HG03439 (cell line): ENCODE measurements around the gene BEST4.
A peak's percentile ranks its signal among the peaks of the same experiment; 100 is the strongest.
"Not testable (repeated sequence)": the region's sequence is repeated elsewhere in the genome, so short reads cannot be mapped to it uniquely, and the experiment has no call there.

ENCODE experiments used
- ATAC-seq: cut with Tn5 transposase; IDR thresholded peaks from one replicate; pipeline ENCODE4 v1.9.1; 2021; ENCODE audit warnings: mild to moderate bottlenecking, moderate library complexity; ENCODE audit not compliant: unreplicated experiment

Gene BEST4

GRCh38 chr1:44778705-44779576, 9.0 kb downstream of the BEST4 start:
- no peak for ATAC-seq

DNA sequence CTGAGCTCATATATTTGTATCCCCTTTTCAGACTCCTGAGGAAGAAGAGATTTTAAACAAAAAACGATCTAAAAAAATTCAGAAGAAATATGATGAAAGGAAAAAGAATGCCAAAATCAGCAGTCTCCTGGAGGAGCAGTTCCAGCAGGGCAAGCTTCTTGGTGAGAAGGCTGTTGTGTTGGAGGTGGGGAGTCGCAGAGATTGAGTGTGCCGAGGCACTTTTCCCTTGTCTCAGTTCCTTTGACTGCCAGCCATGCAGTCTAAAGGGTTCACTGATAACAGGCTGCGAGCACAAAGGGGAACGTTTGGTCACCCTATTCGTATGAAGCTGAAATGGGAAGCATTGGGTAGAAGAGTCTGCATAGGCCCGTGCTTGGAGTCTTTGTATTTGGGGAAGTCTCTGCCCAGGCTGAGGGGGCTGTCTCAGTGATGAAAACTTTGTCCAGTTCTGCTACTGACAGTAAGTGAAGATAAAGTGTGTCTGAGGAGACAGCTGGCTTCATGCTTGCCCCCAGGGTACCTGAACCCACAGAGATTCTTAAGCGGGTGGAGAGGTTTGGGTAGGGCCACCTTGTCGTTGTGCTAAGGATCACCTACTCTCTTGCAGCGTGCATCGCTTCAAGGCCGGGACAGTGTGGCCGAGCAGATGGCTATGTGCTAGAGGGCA, 9.9 kb downstream of the BEST4 start:
- ATAC-seq = no peak

DNA sequence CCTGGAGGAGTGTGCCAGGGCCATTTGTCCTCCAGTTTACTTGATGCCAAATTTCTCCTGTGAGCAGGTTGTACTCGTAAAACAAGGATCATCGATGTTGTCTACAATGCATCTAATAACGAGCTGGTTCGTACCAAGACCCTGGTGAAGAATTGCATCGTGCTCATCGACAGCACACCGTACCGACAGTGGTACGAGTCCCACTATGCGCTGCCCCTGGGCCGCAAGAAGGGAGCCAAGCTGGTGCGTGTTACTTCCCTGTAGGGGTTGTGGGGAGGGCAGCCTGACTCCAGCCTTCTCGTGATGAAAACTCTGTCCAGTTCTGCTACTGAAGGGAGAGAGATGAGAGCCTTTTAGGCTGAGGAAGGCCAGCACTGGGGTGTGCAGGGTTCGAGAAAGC, 10.4 kb downstream of the BEST4 start:
- no peak for ATAC-seq

- no peak for ATAC-seq
These were observed 11.3 kb downstream of the BEST4 start for GRCh38 chr1:44776730-44777068.

GRCh38 chr1:44775930-44776729, 11.8 kb downstream of the BEST4 start:
- peak; percentile 12 for ATAC-seq

DNA sequence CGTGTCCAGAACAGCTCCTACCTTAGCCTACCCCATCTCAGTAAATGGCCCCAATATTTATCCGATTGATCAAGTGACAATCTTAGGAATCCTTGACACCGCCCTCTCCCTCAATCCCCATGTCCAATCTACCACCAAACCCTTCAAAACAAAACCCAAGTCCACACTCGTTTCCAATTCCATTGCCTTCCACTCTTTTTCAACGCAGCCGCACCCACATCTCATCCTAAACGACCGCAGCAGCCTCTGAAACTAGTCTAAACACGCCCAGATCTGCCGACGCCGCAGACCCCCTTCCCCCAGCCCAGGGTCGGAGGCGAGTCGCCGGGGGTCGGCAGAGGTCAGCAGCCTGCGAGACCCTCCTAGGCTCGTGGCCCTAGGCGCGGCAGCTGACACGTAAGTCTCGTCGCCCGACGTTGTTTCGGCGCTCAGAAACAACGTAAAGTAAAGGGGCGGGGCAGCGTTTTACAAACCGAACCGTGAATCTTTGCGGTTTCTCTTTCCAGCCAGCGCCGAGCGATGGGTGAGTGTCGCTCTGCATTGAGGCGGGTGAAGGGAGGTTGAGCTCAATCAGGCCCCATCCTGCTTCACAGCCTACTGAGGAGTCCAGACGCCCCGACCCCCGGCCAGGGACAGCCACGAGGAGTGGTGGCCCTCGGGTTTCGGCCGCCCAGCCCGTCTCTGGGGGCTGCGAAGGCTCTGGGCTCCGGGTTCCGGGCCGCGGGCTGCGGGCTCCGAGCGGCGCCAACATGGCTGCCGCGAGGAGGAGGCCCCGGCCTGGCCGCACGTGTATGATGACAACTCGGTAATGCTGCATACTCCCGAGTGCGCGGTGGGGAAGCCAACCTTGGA, 12.7 kb downstream of the BEST4 start, which contains the start of gene RPS8:
Gene RPS8 (plus strand): TSS at position 463 of the 852 bp plus-strand sequence. CDS start 57 bp downstream, at position 520.
- ATAC-seq = peak; percentile 81

GRCh38 chr1:44766421-44766820, 21.5 kb downstream of the BEST4 start:
- not testable (repeated sequence) for ATAC-seq

GRCh38 chr1:44760876-44761275, 27.1 kb downstream of the BEST4 start:
- no peak for ATAC-seq

- no peak for ATAC-seq
These were observed 28.9 kb downstream of the BEST4 start for GRCh38 chr1:44759077-44759476.

DNA sequence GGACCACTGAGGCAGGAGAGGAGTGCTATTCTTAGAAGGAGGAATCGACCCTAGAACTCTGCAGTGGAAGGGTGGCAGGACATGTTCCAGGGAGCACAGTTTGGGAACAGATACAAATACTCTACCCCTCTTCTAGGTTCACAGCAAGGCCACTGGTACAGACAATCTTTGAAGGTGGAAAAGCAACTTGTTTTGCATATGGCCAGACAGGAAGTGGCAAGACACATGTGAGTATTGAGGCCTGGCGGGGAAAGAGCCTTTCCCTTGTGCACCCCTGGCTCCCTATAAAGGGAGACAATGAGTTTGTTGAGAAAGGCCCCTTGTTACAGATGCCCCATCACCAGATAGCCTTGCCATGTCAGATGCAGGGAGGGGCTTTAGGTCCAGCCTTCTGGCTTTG, 30.6 kb downstream of the BEST4 start:
- no peak for ATAC-seq

GRCh38 chr1:44747878-44748277, 40.1 kb downstream of the BEST4 start:
- no peak for ATAC-seq

DNA sequence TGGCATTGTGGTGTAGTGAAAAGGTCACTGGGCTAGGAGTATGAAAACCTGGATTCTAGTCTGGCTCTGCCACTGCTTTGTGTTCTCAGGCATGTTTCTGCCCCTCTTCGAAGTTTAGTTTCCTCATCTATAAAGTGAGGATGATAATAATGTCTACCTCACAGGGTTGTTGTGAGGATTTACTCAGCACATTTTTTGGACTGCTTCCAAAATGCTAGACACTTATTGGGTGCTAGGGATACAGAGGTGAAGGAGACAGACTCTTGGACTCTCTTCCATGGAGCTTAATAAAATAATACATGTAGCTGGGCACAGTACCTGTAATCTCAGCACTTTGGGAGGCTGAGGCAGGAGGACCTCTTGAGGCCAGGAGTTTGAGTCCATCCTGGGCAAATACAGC, 44.8 kb downstream of the BEST4 start:
- no peak for ATAC-seq

DNA sequence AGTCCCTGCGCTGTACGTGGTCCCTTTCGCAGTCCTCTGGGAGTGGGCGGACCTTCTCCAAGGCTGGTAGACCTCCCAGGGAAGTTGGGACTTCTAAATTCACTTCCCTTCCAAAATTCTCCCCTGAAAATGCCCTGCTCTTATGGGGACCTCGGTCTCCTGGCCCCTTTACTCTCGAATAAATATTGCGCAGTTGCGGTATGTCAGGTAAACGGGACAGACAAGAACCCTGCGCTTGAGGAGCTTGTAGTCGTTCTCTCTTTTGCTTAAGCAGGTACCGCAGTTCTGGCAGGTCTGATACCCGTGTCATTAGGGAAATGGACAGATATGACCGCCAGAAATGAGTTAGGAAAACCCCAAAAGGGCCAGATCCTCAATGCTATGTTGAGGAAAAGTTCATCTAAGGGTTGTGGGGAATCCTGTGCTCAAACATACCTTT, 47.8 kb downstream of the BEST4 start:
- ATAC-seq = no peak

- peak; percentile 94 for ATAC-seq
These were observed 48.4 kb downstream of the BEST4 start, which contains the start of gene KIF2C for GRCh38 chr1:44739307-44740178. KIF2C (plus strand) TSS chr1:44739837; CDS start chr1:44739933, 96 bp downstream.

DNA sequence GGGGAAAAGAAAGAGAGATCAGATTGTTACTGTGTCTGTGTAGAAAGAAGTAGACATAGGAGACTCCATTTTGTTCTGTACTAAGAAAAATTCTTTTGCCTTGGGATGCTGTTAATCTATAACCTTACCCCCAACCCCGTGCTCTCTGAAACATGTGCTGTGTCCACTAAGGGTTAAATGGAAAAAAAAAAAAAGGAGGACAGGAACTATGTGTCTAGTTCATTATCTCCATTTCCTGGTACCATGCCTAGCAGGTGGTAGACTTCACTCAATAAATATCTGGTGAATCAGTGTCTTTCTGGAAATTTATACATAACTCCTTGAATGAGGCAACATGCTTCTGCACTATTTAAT, 49.0 kb downstream of the BEST4 start:
- not testable (repeated sequence) for ATAC-seq

GRCh38 chr1:44735992-44736391, 52.0 kb downstream of the BEST4 start:
- ATAC-seq = no peak

DNA sequence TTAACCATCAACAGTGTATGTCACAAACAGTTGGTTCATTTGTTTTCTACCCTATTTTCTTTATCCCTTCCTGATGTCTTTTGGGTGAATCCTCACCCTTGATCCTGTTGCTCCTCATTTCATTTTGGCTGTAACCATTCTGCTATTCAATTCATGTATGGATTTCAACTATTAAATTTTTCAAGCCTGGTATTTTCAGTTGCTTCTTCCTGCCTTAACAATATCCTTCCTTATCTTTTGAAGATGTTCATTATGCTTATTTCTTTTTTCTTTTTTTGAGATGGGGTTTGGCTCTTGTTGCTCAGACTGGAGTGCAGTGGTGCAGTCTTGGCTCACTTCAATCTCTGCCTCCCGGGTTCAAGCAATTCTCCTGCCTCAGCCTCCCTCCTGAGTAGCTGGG, 54.2 kb downstream of the BEST4 start:
- ATAC-seq = no peak
